HepG2 (cell line): ENCODE data around the gene ZFPL1. TPM values are rescaled to one million over a fixed set of nuclear protein-coding genes. Genes with fewer than 3 reads are reported as not detected.

Source experiments
- AHR ChIP-seq: IDR thresholded peaks from 2 replicates; pipeline ENCODE4 v1.6.1; 2018; ENCODE audit warnings: missing genetic modification reagents, missing compliant biosample characterization
- CCAR2 ChIP-seq: fragments of 200-400 bp; formaldehyde crosslinking; optimal IDR thresholded peaks from 2 replicates; pipeline ENCODE3; 2018; ENCODE audit warnings: low read depth, mild to moderate bottlenecking, low read length, moderate library complexity
- GABPA ChIP-seq, 2 experiments: IDR thresholded peaks; 2 replicates each; pipeline ENCODE4 v1.6.1; 2011 to 2016; ENCODE audit warnings: low read depth in 2 of 2, low read length in 1 of 2, missing biosample characterization in 1 of 2, missing genetic modification characterization in 1 of 2
- NFATC3 ChIP-seq: sonication (generic); formaldehyde crosslinking; IDR thresholded peaks from 2 replicates; pipeline ENCODE4 v1.5.1; 2020; ENCODE audit warnings: mild to moderate bottlenecking, missing genetic modification reagents
- NFKBIZ ChIP-seq: IDR thresholded peaks from 2 replicates; pipeline ENCODE4 v1.6.1; 2018; ENCODE audit warnings: missing genetic modification reagents, missing compliant biosample characterization
- POLR2AphosphoS2 ChIP-seq: IDR thresholded peaks from 2 replicates; pipeline ENCODE4 v1.6.1; 2011; ENCODE audit warnings: low read depth, low read length, improper control_type of control experiment
- REL ChIP-seq: sonication (generic); formaldehyde crosslinking; conservative IDR thresholded peaks from 2 replicates; pipeline ENCODE4 v1.8.0; 2022; ENCODE audit warnings: mild to moderate bottlenecking, missing genetic modification reagents, moderate library complexity
- SP140L ChIP-seq: sonication (generic); formaldehyde crosslinking; IDR thresholded peaks from 2 replicates; pipeline ENCODE4 v1.4.0; 2020; ENCODE audit warnings: missing genetic modification reagents, borderline replicate concordance
- ZBTB7B ChIP-seq: sonication (generic); formaldehyde crosslinking; IDR thresholded peaks from 2 replicates; pipeline ENCODE4 v1.4.0; 2020; ENCODE audit warnings: missing genetic modification reagents
- ZNF350 ChIP-seq: sonication (generic); formaldehyde crosslinking; IDR thresholded peaks from 2 replicates; pipeline ENCODE4 v1.4.0; 2020; ENCODE audit warnings: mild to moderate bottlenecking, low read depth, missing genetic modification reagents, borderline replicate concordance
- ZNF446 ChIP-seq: sonication (generic); formaldehyde crosslinking; IDR thresholded peaks from 2 replicates; pipeline ENCODE4 v1.5.0; 2020; ENCODE audit warnings: mild to moderate bottlenecking, missing genetic modification reagents
- ZNF598 ChIP-seq: sonication (generic); formaldehyde crosslinking; IDR thresholded peaks from 2 replicates; pipeline ENCODE4 v1.5.1; 2020; ENCODE audit warnings: mild to moderate bottlenecking, missing genetic modification reagents, borderline replicate concordance
- ZNF639 ChIP-seq: conservative IDR thresholded peaks from 2 replicates; pipeline ENCODE4 v1.6.1; 2018; ENCODE audit warnings: missing genetic modification reagents
- polyA plus RNA-seq, 8 experiments: library from polyadenylated mRNA; depleted of rRNA in 3 of 8; stranded (reverse) in 7 of 8; unstranded in 1 of 8; fragments of >200 nt; fragmentation: Illumina TruSeq in 4 of 8; extraction: Trizol in 4 of 8; gene quantifications; 2 replicates each; pipeline versions ENCODE4 v1.2.1 to v1.2.3, GENCODE V29; 2011 to 2016; ENCODE audit warnings: low read depth in 4 of 8, missing spikeins in 1 of 8, mixed read lengths in 1 of 8; ENCODE audit not compliant: insufficient read depth in 1 of 8
- total RNA-seq, 5 experiments: library from RNA; depleted of rRNA; stranded (reverse); fragments of >200 nt; fragmentation: Illumina TruSeq; extraction: Trizol; gene quantifications; 2 replicates each; pipeline ENCODE4 v1.2.3, GENCODE V29; 2016; ENCODE audit warnings: low read depth in 1 of 5
- TF ChIP-seq, protein P1 (sequence below): sonication (generic); formaldehyde crosslinking; IDR thresholded peaks from 2 replicates; pipeline ENCODE4 v1.5.0; 2020; ENCODE audit warnings: missing genetic modification reagents
- TF ChIP-seq, protein P2 (sequence below): sonication (generic); formaldehyde crosslinking; IDR thresholded peaks from 2 replicates; pipeline ENCODE4 v1.5.1; 2020; ENCODE audit warnings: mild to moderate bottlenecking, missing genetic modification reagents
- TF ChIP-seq, protein P3 (sequence below): sonication (generic); formaldehyde crosslinking; IDR thresholded peaks from 2 replicates; pipeline ENCODE4 v1.5.1; 2020; ENCODE audit warnings: missing genetic modification reagents, mild to moderate bottlenecking, borderline replicate concordance
- TF ChIP-seq, protein P4 (sequence below): sonication (generic); formaldehyde crosslinking; IDR thresholded peaks from 2 replicates; pipeline ENCODE4 v1.4.0; 2020; ENCODE audit warnings: mild to moderate bottlenecking, missing genetic modification reagents

The ZFPL1 gene
- total and polyA plus RNA-seq, 2 of the 13 experiments (the other 11 are each of a cell fraction or from before 2014, with no cell fraction given) = 32.2 to 56.0 TPM

GRCh38 chr11:65095974-65096806 is 12.2 kb downstream of the ZFPL1 start, which contains the start of gene VPS51 (continued):
- TF ChIP-seq, protein P1, sequence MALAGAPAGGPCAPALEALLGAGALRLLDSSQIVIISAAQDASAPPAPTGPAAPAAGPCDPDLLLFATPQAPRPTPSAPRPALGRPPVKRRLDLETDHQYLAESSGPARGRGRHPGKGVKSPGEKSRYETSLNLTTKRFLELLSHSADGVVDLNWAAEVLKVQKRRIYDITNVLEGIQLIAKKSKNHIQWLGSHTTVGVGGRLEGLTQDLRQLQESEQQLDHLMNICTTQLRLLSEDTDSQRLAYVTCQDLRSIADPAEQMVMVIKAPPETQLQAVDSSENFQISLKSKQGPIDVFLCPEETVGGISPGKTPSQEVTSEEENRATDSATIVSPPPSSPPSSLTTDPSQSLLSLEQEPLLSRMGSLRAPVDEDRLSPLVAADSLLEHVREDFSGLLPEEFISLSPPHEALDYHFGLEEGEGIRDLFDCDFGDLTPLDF (CRISPR knock-in tag) = 0 out of 2 replicates have a peak, but pooled peaks have one; percentile 24
- TF ChIP-seq ZNF350 (CRISPR knock-in tag) (peak; percentile 90), ZNF446 (CRISPR knock-in tag) (no peak), GABPA (IDR thresholded peaks at IDR 0.05; ENCODE audit: low read depth, low read length) (peak; percentile 84), GABPA (CRISPR knock-in tag; IDR thresholded peaks at IDR 0.05; ENCODE audit: low read depth) (peak; percentile 94), NFKBIZ (CRISPR knock-in tag) (peak; percentile 50; the same call in 1 of the 2 replicates), AHR (CRISPR knock-in tag) (peak; percentile 79; the same call in 1 of the 2 replicates), ZNF639 (peak; percentile 93), NFATC3 (CRISPR knock-in tag) (no peak), CCAR2 (peak; percentile 93), ZNF598 (CRISPR knock-in tag) (0 out of 2 replicates have a peak, but pooled peaks have one; percentile 16), ZBTB7B (CRISPR knock-in tag) (peak; percentile 56; the same call in 1 of the 2 replicates), REL (CRISPR knock-in tag) (no peak), SP140L (no peak), POLR2AphosphoS2 (peak; percentile 66; the same call in 1 of the 2 replicates)
- TF ChIP-seq, protein P2, sequence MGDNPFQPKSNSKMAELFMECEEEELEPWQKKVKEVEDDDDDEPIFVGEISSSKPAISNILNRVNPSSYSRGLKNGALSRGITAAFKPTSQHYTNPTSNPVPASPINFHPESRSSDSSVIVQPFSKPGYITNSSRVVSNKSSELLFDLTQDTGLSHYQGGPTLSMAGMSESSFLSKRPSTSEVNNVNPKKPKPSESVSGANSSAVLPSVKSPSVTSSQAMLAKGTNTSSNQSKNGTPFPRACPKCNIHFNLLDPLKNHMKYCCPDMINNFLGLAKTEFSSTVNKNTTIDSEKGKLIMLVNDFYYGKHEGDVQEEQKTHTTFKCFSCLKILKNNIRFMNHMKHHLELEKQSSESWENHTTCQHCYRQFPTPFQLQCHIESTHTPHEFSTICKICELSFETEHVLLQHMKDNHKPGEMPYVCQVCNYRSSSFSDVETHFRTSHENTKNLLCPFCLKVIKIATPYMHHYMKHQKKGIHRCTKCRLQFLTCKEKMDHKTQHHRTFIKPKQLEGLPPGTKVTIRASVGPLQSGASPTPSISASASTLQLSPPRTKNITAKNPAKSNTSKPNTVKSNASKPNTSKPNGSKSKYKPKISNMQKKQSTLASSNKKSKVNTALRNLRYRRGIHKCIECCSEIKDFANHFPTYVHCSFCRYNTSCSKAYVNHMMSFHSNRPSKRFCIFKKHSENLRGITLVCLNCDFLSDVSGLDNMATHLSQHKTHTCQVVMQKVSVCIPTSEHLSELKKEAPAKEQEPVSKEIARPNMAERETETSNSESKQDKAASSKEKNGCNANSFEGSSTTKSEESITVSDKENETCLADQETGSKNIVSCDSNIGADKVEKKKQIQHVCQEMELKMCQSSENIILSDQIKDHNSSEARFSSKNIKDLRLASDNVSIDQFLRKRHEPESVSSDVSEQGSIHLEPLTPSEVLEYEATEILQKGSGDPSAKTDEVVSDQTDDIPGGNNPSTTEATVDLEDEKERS (CRISPR knock-in tag) = no peak; the same call in 1 of the 2 replicates
- TF ChIP-seq, protein P3, sequence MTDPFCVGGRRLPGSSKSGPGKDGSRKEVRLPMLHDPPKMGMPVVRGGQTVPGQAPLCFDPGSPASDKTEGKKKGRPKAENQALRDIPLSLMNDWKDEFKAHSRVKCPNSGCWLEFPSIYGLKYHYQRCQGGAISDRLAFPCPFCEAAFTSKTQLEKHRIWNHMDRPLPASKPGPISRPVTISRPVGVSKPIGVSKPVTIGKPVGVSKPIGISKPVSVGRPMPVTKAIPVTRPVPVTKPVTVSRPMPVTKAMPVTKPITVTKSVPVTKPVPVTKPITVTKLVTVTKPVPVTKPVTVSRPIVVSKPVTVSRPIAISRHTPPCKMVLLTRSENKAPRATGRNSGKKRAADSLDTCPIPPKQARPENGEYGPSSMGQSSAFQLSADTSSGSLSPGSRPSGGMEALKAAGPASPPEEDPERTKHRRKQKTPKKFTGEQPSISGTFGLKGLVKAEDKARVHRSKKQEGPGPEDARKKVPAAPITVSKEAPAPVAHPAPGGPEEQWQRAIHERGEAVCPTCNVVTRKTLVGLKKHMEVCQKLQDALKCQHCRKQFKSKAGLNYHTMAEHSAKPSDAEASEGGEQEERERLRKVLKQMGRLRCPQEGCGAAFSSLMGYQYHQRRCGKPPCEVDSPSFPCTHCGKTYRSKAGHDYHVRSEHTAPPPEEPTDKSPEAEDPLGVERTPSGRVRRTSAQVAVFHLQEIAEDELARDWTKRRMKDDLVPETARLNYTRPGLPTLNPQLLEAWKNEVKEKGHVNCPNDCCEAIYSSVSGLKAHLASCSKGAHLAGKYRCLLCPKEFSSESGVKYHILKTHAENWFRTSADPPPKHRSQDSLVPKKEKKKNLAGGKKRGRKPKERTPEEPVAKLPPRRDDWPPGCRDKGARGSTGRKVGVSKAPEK (CRISPR knock-in tag) = no peak
- TF ChIP-seq, protein P4, sequence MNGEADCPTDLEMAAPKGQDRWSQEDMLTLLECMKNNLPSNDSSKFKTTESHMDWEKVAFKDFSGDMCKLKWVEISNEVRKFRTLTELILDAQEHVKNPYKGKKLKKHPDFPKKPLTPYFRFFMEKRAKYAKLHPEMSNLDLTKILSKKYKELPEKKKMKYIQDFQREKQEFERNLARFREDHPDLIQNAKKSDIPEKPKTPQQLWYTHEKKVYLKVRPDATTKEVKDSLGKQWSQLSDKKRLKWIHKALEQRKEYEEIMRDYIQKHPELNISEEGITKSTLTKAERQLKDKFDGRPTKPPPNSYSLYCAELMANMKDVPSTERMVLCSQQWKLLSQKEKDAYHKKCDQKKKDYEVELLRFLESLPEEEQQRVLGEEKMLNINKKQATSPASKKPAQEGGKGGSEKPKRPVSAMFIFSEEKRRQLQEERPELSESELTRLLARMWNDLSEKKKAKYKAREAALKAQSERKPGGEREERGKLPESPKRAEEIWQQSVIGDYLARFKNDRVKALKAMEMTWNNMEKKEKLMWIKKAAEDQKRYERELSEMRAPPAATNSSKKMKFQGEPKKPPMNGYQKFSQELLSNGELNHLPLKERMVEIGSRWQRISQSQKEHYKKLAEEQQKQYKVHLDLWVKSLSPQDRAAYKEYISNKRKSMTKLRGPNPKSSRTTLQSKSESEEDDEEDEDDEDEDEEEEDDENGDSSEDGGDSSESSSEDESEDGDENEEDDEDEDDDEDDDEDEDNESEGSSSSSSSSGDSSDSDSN (CRISPR knock-in tag) = peak; percentile 55; the same call in 1 of the 2 replicates
